GM12878 (cell line): Measurements from ENCODE around the gene PPP1R27. TPM values are rescaled to one million over a fixed set of nuclear protein-coding genes. Genes with fewer than 3 reads are reported as not detected.
A peak's percentile ranks its signal among the peaks of the same experiment; 100 is the strongest.

Experiments used
- ESRRA ChIP-seq: IDR thresholded peaks from 2 replicates; pipeline ENCODE4 v1.6.1; 2012; ENCODE audit warnings: mild to moderate bottlenecking, low read length, improper control_type of control experiment
- LARP7 ChIP-seq: fragments of 450-650 bp; IDR thresholded peaks from 2 replicates; pipeline ENCODE4 v1.6.1; 2017; ENCODE audit warnings: mild to moderate bottlenecking
- MXI1 ChIP-seq: fragments of 150-350 bp; IDR thresholded peaks from 2 replicates; pipeline ENCODE4 v1.6.1; 2011; ENCODE audit warnings: low read depth, mild to moderate bottlenecking, inconsistent platforms, low read length, improper control_type of control experiment
- POLR2A ChIP-seq: IDR thresholded peaks from 2 replicates; pipeline ENCODE4 v1.6.1; 2011; ENCODE audit warnings: low read depth, mild to moderate bottlenecking, low read length
- RUNX3 ChIP-seq: IDR thresholded peaks from 2 replicates; pipeline ENCODE4 v1.6.1; 2012; ENCODE audit warnings: low read length, inconsistent platforms
- SPI1 ChIP-seq: IDR thresholded peaks from 2 replicates; pipeline ENCODE4 v1.6.1; 2011; ENCODE audit warnings: low read depth, mild to moderate bottlenecking, low read length, moderate library complexity, borderline replicate concordance; ENCODE audit not compliant: insufficient read depth
- STAT1 ChIP-seq: fragments of 450-650 bp; conservative IDR thresholded peaks from 2 replicates; pipeline ENCODE4 v1.6.1; 2014; ENCODE audit warnings: antibody characterized with exemption, mild to moderate bottlenecking
- TCF7 ChIP-seq: IDR thresholded peaks from 2 replicates; pipeline ENCODE4 v1.6.1; 2014; ENCODE audit warnings: antibody characterized with exemption, borderline replicate concordance
- ZNF274 ChIP-seq: IDR thresholded peaks from one replicate; pipeline ENCODE4 v1.8.0; 2011; ENCODE audit not compliant: insufficient read length, insufficient read depth
- ZSCAN29 ChIP-seq: fragments of 450-650 bp; IDR thresholded peaks from 2 replicates; pipeline ENCODE4 v1.6.1; 2017; ENCODE audit warnings: mild to moderate bottlenecking, moderate library complexity
- polyA plus RNA-seq, 11 experiments: library from polyadenylated mRNA; depleted of rRNA in 4 of 11; unstranded in 6 of 11; stranded (reverse) in 5 of 11; fragments of >200 nt; fragmentation: Nextera tagmentation in 4 of 11; fragmentation: Illumina TruSeq in 1 of 11; extraction: Ambion mirVana in 4 of 11; extraction: Trizol in 1 of 11; gene quantifications; 1 replicate in 1 of 11; 2 replicates in 10 of 11; pipeline versions ENCODE4 v1.2.1 to v1.2.3, GENCODE V29; 2011 to 2016; ENCODE audit warnings: inconsistent platforms in 2 of 11, missing spikeins in 2 of 11, low read depth in 1 of 11
- total RNA-seq, 4 experiments: library from RNA; depleted of rRNA in 3 of 4; stranded (reverse); fragments of >200 nt in 3 of 4; fragmentation: Illumina TruSeq in 1 of 4; extraction: Trizol in 1 of 4; gene quantifications; 2 replicates each; pipeline versions ENCODE4 v1.2.1 to v1.2.3, GENCODE V29; 2013 to 2021
- TF ChIP-seq, protein P1 (sequence below): fragments of 450-650 bp; IDR thresholded peaks from 2 replicates; pipeline ENCODE4 v1.6.1; 2017; ENCODE audit warnings: mild to moderate bottlenecking, moderate library complexity
- TF ChIP-seq, protein P2 (sequence below): fragments of 450-650 bp; formaldehyde crosslinking; IDR thresholded peaks from 2 replicates; pipeline ENCODE4 v1.5.0; 2022; ENCODE audit warnings: mild to moderate bottlenecking, missing genetic modification characterization

The PPP1R27 gene
- total and polyA plus RNA-seq, 10 of the 15 experiments (the other 5 are each of a cell fraction or from before 2014, with no cell fraction given) = 0.17 to 1.6 (median 0.49) TPM; not detected in 3

DNA sequence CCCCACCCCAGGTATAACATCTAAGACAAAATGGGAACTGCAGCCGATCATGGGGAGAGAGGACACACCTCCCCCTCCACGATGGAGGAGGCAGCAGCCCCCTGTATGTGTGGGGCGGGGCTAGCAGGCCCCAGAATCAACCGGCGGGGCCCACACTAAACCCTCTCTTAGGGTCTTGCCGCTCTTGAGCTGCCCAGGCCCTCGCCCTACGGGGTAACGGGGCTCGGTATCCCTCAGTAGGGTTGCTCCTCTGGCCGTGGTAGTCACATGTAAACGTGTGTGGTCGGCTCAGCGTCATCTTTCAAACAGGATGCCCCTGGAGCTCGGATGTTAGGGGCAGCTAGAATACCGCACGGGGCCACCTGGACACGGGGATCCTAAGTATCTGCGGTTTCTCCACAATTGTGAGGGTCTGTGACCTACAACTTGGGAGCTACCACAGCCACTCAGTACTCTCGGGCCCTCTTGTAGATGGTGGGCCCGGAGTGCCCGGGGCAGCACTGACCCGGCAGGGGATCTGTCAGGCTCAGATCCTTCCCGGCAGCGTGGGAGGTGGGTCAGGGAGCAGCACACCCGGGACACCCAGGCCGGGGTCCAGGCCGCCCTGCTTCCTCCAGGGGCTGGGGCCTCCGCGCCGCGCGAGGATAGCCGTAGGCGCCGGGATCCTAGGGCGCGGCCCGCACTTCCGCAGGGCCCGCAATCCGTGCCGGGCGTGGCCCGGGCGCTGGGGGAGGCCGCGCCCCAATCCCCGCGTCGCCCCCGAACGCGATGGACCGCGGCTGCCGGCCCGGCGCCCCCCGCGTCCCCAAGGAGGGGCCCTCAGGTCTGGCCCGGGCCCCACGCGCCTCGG is 35.5 kb upstream of the PPP1R27 start (continued):
- TF ChIP-seq, protein P1, sequence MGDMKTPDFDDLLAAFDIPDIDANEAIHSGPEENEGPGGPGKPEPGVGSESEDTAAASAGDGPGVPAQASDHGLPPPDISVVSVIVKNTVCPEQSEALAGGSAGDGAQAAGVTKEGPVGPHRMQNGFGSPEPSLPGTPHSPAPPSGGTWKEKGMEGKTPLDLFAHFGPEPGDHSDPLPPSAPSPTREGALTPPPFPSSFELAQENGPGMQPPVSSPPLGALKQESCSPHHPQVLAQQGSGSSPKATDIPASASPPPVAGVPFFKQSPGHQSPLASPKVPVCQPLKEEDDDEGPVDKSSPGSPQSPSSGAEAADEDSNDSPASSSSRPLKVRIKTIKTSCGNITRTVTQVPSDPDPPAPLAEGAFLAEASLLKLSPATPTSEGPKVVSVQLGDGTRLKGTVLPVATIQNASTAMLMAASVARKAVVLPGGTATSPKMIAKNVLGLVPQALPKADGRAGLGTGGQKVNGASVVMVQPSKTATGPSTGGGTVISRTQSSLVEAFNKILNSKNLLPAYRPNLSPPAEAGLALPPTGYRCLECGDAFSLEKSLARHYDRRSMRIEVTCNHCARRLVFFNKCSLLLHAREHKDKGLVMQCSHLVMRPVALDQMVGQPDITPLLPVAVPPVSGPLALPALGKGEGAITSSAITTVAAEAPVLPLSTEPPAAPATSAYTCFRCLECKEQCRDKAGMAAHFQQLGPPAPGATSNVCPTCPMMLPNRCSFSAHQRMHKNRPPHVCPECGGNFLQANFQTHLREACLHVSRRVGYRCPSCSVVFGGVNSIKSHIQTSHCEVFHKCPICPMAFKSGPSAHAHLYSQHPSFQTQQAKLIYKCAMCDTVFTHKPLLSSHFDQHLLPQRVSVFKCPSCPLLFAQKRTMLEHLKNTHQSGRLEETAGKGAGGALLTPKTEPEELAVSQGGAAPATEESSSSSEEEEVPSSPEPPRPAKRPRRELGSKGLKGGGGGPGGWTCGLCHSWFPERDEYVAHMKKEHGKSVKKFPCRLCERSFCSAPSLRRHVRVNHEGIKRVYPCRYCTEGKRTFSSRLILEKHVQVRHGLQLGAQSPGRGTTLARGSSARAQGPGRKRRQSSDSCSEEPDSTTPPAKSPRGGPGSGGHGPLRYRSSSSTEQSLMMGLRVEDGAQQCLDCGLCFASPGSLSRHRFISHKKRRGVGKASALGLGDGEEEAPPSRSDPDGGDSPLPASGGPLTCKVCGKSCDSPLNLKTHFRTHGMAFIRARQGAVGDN = 0 out of 2 replicates have a peak, but pooled peaks have one; percentile 8
- TF ChIP-seq LARP7 (peak; percentile 79), SPI1 (peak; percentile 34; the same call in 1 of the 2 replicates), MXI1 (no peak; the same call in 1 of the 2 replicates), TCF7 (no peak), ESRRA (no peak), POLR2A (peak; percentile 81), RUNX3 (peak; percentile 33), ZNF274 (no peak), ZSCAN29 (no peak), STAT1 (peak; percentile 60; the same call in 1 of the 2 replicates)
- TF ChIP-seq, protein P2, sequence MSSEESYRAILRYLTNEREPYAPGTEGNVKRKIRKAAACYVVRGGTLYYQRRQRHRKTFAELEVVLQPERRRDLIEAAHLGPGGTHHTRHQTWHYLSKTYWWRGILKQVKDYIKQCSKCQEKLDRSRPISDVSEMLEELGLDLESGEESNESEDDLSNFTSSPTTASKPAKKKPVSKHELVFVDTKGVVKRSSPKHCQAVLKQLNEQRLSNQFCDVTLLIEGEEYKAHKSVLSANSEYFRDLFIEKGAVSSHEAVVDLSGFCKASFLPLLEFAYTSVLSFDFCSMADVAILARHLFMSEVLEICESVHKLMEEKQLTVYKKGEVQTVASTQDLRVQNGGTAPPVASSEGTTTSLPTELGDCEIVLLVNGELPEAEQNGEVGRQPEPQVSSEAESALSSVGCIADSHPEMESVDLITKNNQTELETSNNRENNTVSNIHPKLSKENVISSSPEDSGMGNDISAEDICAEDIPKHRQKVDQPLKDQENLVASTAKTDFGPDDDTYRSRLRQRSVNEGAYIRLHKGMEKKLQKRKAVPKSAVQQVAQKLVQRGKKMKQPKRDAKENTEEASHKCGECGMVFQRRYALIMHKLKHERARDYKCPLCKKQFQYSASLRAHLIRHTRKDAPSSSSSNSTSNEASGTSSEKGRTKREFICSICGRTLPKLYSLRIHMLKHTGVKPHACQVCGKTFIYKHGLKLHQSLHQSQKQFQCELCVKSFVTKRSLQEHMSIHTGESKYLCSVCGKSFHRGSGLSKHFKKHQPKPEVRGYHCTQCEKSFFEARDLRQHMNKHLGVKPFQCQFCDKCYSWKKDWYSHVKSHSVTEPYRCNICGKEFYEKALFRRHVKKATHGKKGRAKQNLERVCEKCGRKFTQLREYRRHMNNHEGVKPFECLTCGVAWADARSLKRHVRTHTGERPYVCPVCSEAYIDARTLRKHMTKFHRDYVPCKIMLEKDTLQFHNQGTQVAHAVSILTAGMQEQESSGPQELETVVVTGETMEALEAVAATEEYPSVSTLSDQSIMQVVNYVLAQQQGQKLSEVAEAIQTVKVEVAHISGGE = no peak
- TF ChIP-seq, all 136 proteins: peak for 21
